Sigmoid colon (tissue), 4 donors: ENCODE measurements around the gene DNAJC27.

ENCODE experiments used
- CTCF ChIP-seq, 4 experiments: fragments of 450-650 bp in 3 of 4; fragments of 200-600 bp in 1 of 4; IDR thresholded peaks; one replicate each; pipeline ENCODE4 v1.5.1; 2016 to 2019; ENCODE audit warnings: antibody characterized with exemption in 4 of 4, mild to moderate bottlenecking in 3 of 4, moderate library complexity in 2 of 4
- POLR2AphosphoS5 ChIP-seq, 4 donors: sonication (generic); formaldehyde crosslinking; IDR thresholded peaks; one replicate each; pipeline ENCODE4 v1.6.1; 2017; ENCODE audit warnings: antibody characterized with exemption in 4 of 4

- TF ChIP-seq CTCF (IDR thresholded peaks at IDR 0.05): no peak
- no peak for TF ChIP-seq POLR2AphosphoS5 (IDR thresholded peaks at IDR 0.05)
Observed at GRCh38 chr2:24969784-24970183, 2.0 kb downstream of the DNAJC27 start.
